HG02884 (cell line): ENCODE measurements around the gene IFI30.

Source experiments
- ATAC-seq: cut with Tn5 transposase; IDR thresholded peaks from one replicate; pipeline ENCODE4 v1.9.1; 2021; ENCODE audit warnings: mild to moderate bottlenecking, moderate library complexity; ENCODE audit not compliant: unreplicated experiment

Gene IFI30

DNA sequence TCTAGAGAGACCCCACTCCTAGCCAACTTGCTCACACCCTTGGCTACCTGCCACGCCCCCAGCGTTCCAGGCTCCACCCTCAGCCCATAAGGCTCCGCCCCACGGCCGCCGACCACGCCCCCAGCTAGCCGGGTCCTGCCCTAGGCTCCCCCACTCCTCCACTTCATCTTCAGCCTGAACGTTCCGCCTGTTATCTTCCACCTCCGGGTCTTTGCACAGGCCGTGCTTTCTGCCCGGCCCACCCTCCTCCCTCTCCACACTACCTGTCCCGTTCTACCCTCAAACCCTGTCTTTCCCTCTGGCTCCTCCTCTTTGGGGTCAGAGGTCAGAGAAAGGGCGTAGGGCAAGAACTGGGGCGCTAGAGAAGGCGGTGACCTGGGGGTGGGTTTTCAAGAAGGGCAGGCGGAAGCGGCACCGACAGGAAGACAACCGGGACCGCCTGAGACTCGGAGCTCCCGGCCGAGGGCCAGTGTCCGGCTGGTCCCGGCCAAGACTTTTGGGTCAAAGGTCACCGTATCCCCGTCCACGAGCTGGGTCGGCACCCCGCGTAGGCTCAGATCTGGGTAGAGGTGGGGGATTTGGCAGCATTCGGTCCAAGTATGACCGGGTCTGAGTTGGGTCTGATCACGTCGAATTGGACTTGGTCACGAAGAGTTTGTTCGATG lies 50.4 kb downstream of the IFI30 start:
- no peak for ATAC-seq

DNA sequence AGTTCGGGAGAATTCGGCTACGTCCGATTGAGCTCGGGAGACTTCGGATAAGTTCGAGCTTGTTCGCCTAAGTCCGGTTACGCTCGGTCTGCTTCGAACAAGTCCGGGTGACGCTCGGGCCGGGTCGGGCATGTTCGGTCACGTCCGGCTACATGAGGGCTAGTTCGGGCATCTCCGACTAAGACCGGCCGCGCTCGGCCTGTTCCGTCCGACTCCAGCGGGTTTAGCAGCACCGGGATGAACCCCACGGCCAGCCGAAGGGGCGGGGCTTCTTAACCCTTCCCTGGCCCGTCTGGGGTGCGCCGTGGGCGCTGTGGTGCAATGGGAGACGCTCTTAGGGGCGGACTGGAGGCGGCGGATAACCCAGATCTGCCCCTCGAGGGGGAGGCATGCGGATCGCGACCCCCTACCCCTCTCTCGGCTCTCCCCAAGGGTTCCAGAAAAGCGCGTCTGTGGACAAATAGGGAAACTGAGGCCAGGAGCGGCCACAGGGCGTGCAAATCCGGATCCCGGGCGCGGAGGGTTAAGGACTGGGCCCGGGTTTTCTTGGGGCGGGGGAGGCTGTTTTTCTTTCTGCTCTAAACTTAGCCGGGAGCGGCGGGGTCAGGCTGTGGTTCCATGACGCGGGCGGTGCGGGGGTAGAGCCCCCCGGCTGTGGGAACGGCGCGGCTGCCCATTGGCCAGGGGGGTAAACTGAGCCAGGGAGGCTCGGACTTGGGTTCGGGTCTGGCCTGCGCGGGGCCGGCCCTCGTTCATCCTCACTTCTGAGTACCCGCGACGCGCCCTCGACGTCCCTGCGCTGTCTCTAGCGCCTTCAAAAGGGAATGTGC lies 51.1 kb downstream of the IFI30 start:
- peak; percentile 79 for ATAC-seq

- no peak for ATAC-seq
Observed at GRCh38 chr19:18225355-18225701, 51.7 kb downstream of the IFI30 start.

GRCh38 chr19:18225702-18226468 lies 52.3 kb downstream of the IFI30 start, which contains the start of gene PDE4C:
PDE4C (minus strand) TSS chr19:18226438; CDS start chr19:18226415, 23 bp downstream.
- ATAC-seq: no peak

DNA sequence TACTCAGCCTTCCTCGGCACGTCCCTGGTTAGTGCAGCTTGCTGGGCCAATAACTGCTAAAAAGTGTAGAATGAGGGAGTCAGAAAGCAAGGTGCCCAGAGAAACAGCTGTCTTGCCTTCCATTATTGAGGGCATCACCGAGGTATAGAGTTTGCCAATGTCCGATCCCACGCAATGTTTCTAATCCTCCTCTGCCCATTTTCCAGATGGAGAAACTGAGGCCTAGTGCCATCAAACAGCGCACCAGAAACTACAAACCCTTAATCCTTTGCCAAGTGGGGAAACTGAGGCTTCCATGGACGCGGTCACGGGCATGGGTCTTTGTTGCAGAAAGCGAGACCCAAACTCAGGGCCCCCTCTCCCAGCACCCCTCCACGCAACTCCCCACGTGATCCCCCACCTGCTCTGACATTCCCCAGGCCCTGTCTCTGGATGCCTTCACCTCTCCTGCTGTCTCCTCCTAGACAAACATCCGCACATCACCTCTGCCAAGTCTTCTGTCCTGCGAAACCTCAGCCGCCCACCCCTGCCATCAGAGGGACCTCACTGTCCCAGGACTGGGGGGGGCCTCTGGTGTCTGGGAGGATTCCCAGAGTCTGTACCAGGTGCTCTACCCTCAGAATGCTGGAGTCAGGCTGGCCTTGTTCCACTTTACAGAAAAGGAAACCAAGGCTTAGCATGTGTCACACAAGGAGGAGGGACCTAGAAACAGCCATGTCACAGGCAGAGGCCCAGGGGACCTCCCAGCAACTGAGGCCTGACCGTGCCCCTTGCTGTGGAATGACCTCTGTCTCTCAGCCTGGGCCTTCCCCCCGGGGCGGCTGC lies 53.6 kb downstream of the IFI30 start:
- ATAC-seq: no peak
